ENCODE measurements around the gene DPP9.

Gene DPP9

DNA sequence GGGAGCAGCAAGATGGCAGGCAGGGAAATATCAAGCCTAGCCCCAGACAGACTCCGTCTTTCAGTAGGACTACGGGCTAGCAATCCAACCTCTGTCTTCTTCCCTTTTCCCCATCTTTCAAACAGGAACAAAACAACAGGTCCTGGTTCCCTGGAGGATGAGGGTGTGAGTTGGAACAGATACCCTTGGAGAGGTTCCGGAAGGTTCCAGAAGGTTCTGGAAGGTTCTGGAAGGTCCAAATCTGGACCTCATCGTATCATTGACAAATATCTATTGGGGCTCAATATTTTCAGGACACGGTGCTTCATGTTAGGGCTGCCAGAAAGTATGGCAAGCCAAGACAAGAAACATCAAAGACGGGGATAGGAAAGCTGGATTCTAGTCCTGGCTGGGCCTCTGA, 39.4 kb upstream of the DPP9 start:
- no peak overlapping the region for H3K4me3 ChIP-seq (ENCODE audit: low read depth, low read length)
- H3K4me1 ChIP-seq = 0 out of 2 replicates have a peak, but pooled peaks cover 6% of the 10 kb centered on the region
- H3K9me3 ChIP-seq = no peaks in the 10 kb centered on the region
- H3K27me3 ChIP-seq = no peaks in the 10 kb centered on the region
- no peak for TF ChIP-seq CTCF (IDR thresholded peaks at IDR 0.05; ENCODE audit: low read depth, low read length)
- DNase-seq = no peak
- no peaks in the 10 kb centered on the region for H3K36me3 ChIP-seq

DNA sequence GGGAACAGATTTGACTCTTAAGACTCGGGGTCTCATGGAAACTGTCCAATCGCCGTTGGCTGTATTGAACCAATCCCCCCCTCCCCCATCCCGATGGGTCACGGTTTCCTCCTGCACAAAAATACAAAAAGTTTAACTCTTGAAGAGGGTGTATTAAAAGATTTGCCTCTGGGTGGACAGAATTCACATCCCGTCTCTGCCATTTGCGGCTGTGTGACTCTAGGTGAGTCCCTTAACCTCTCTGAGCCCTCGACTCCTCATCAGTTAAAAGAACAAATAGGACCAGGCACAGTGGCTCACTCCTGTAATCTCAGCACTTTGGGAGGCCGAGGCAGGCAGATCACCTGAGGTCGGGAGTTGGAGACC, 36.6 kb upstream of the DPP9 start:
- H3K36me3 ChIP-seq = no peaks in the 10 kb centered on the region
- peak overlapping the region; percentile 59 for H3K4me3 ChIP-seq (ENCODE audit: low read depth, low read length)
- no peak for TF ChIP-seq CTCF (IDR thresholded peaks at IDR 0.05; ENCODE audit: low read depth, low read length)
- H3K27me3 ChIP-seq = no peaks in the 10 kb centered on the region
- no peak for DNase-seq
- H3K4me1 ChIP-seq = 0 out of 2 replicates have a peak, but pooled peaks cover 6% of the 10 kb centered on the region
- H3K9me3 ChIP-seq = no peaks in the 10 kb centered on the region

DNA sequence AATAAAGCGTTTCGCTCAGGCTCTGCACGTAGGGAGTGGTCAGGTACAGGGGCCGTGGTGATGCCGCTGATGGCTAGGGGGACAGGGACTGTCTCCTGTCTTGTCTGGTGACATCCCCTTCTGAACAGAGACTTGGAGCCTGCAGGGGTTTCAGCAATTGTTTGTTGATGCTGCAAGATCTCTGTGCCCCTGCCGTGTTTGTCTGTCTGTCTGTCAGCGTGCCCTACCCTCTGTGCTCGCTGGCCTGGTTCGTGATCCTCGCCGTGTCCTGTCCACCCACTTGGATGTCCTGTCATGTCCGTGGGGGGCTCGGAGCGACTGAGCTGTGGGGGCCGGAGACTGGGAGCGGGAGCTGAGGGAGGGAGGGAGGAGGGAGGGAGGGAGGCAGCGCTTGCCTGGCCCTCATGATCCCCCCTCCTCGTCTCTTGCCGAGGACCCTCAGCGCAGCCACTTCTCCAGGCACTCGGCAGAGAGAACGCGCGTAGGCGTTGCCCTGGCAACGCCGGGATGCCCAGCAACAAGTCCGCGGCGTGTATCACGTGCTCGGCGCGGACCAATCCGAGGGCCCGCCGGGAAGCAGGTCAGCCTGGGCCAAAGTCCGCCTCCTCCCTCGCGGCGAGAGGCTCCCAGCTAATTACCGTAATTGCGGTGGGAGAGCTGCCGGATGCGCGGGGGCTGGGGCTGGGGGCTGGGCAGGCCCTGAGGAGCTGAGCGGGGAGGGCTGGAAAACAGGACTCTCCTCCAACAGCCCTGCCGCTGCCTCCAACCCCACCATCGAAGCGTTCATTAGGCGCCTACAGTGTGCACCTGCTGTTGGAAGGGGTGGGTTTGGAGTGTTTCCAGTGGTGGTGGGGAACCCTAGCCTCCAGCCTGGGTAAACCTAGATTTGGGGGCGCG, 36.0 kb upstream of the DPP9 start:
- Histone ChIP-seq H3K27me3 (no peaks in the 10 kb centered on the region), H3K36me3 (no peaks in the 10 kb centered on the region), H3K9me3 (no peaks in the 10 kb centered on the region), H3K4me3 (ENCODE audit: low read depth, low read length) (peak overlapping the region; percentile 59), H3K4me1 (0 out of 2 replicates have a peak, but pooled peaks cover 6% of the 10 kb centered on the region)
- DNase-seq = peak; percentile 97
- TF ChIP-seq CTCF (IDR thresholded peaks at IDR 0.05; ENCODE audit: low read depth, low read length) = no peak

DNA sequence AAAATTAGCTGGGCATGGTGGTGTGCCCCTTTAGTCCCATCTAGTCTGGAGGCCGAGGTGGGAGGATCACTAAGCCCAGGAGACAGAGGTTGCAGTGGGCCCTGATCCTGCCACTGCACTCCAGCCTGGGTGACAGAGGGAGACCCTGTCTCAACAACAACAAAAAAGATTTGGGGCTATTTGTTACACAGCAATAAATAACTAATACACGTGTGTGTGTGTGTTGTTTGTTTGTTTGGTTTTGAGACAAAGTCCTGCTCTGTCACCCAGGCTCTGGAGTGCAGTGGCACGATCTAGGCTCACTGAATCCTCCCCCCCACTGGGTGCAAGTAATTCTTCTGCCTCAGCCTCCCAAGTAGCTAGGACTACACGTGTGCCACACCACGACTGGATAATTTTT, 35.0 kb upstream of the DPP9 start:
- DNase-seq = no peak
- Histone ChIP-seq H3K4me1 (0 out of 2 replicates have a peak, but pooled peaks cover 6% of the 10 kb centered on the region), H3K36me3 (no peaks in the 10 kb centered on the region), H3K4me3 (ENCODE audit: low read depth, low read length) (no peak overlapping the region), H3K9me3 (no peaks in the 10 kb centered on the region), H3K27me3 (no peaks in the 10 kb centered on the region)
- no peak for TF ChIP-seq CTCF (IDR thresholded peaks at IDR 0.05; ENCODE audit: low read depth, low read length)

- H3K9me3 ChIP-seq = no peaks in the 10 kb centered on the region
- DNase-seq = no peak
- no peak overlapping the region for H3K4me3 ChIP-seq (ENCODE audit: low read depth, low read length)
- no peaks in the 10 kb centered on the region for H3K36me3 ChIP-seq
- no peak for TF ChIP-seq CTCF (IDR thresholded peaks at IDR 0.05; ENCODE audit: low read depth, low read length)
- H3K27me3 ChIP-seq = no peaks in the 10 kb centered on the region
- 0 out of 2 replicates have a peak, but pooled peaks cover 6% of the 10 kb centered on the region for H3K4me1 ChIP-seq
Observed at GRCh38 chr19:4758082-4758481, 34.4 kb upstream of the DPP9 start.

- no peak for DNase-seq
- Histone ChIP-seq H3K4me3 (ENCODE audit: low read depth, low read length) (no peak overlapping the region), H3K36me3 (no peaks in the 10 kb centered on the region), H3K27me3 (no peaks in the 10 kb centered on the region), H3K9me3 (no peaks in the 10 kb centered on the region), H3K4me1 (0 out of 2 replicates have a peak, but pooled peaks cover 5% of the 10 kb centered on the region)
- TF ChIP-seq CTCF (IDR thresholded peaks at IDR 0.05; ENCODE audit: low read depth, low read length) = no peak
Observed at GRCh38 chr19:4755459-4755858, 31.8 kb upstream of the DPP9 start.
